IPS-18c (cell line): ENCODE results near the gene VCP.
A peak's percentile ranks its signal among the peaks of the same experiment; 100 is the strongest.

ENCODE experiments used
- H3K4me3 ChIP-seq: 2 replicates; pipeline ENCODE4 v1.7.0; 2013; ENCODE audit warnings: low read depth, mild to moderate bottlenecking, low read length, moderate library complexity; ENCODE audit not compliant: insufficient read depth
- H3K9me3 ChIP-seq: one replicate; pipeline ENCODE4 v1.6.1; 2013; ENCODE audit warnings: mild to moderate bottlenecking, low read length, moderate library complexity; ENCODE audit not compliant: control insufficient read depth, insufficient read depth

The VCP gene

GRCh38 chr9:35072461-35073278 lies at the start of gene VCP:
VCP (minus strand) TSS chr9:35072625; CDS start chr9:35072353, 272 bp downstream.
- no peaks in the 10 kb centered on the region for H3K9me3 ChIP-seq
- H3K4me3 ChIP-seq, result peak within 1 kb of the TSS; percentile 98

- no peaks in the 10 kb centered on the region for H3K9me3 ChIP-seq
- H3K4me3 ChIP-seq, result peak overlapping the region; percentile 76
These were observed 44.6 kb upstream of the VCP start for GRCh38 chr9:35116898-35117551.

GRCh38 chr9:35116539-35116897 lies 44.1 kb upstream of the VCP start:
- H3K4me3 ChIP-seq, result peak overlapping the region; percentile 76
- no peaks in the 10 kb centered on the region for H3K9me3 ChIP-seq

DNA sequence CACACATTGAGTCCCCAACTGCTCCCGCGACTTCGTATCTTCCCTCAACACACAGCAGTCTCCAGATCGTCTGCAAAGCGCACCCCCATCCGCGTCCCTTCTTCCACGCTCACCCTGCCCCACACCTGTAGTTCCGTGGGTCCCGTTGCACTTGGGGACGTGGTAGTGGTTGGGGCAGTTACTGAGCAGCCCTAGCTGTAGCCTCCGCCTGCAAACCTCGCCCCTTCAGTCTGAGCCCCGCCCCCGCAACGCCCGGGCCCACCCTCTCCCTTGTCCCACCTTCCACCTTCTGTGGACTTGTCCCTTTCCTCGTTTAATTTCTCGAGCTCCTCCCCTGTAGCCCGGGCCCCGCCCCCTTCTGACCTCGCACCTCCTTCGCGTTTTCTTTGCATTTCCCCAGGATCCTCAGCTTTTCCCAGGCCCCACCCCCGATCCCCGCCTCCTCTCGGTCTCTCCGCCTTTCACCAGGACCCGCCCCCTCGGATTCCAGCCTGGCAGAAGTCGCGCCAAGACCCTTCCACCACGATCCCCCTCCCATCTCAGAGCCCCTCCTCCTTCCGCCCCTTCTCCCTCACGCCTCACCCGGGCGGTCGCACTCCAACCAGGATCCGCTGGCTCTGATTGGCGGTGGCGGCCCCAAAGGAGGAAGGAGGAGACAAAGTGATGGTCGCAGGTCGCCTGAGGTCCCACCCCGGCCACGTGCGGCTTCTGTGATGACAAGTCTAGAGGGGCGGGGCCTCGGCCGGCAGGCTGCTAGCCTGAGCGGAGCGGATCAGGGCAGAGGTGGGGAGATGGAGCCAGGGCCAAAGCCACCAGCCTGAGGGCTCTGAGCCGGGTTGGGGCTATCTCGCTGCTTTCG lies 43.5 kb upstream of the VCP start, which contains the start of gene ATOSB:
Gene ATOSB (minus strand): TSS at position 183 of the 859 bp plus-strand sequence. CDS start 7,588 bp downstream, outside the sequence.
- H3K9me3 ChIP-seq, result no peaks in the 10 kb centered on the region
- H3K4me3 ChIP-seq, result peak within 1 kb of the TSS; percentile 76

GRCh38 chr9:35114840-35115628 lies 42.6 kb upstream of the VCP start:
- no peaks in the 10 kb centered on the region for H3K9me3 ChIP-seq
- peak overlapping the region; percentile 65 for H3K4me3 ChIP-seq

DNA sequence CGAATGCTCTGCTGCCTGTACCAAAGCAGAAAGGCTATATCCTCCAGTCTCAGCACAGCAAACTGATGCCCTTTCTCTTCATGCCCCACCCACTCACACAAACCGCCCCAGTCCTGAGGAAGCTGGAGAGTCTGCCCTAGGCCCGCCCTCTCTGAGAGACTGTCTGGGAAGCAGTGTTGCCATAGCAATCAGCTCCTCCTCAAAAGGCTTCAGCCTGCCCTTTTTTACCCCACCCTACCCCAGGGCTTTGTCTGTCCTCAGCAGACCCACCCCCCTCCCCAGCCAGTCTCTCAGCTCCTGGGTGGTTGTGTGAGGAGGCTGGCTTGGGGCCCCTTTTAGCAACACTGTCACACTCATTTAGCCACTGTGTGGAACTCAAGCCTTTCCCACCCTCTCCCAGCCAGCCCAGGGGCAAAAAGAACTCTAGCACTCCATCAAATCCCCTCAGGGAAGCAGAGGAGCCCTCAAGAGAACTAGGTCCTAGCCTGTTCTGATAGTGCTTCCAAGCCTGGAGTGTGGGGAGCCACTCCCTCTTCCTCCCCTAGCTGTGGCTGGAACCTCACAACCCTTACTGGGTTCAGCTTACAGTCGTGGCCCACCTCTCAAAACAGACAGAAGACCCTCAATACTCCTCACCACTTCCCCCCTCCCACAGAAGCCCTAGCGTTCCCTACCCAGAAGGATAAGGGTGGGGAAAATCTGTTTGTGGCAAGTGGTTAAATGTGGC lies 41.9 kb upstream of the VCP start:
- H3K9me3 ChIP-seq, result no peaks in the 10 kb centered on the region
- H3K4me3 ChIP-seq, result peak overlapping the region; percentile 65

GRCh38 chr9:35112257-35113020 lies 40.0 kb upstream of the VCP start:
- H3K4me3 ChIP-seq, result no peak overlapping the region; the same call in 1 of the 2 replicates
- H3K9me3 ChIP-seq, result no peaks in the 10 kb centered on the region

DNA sequence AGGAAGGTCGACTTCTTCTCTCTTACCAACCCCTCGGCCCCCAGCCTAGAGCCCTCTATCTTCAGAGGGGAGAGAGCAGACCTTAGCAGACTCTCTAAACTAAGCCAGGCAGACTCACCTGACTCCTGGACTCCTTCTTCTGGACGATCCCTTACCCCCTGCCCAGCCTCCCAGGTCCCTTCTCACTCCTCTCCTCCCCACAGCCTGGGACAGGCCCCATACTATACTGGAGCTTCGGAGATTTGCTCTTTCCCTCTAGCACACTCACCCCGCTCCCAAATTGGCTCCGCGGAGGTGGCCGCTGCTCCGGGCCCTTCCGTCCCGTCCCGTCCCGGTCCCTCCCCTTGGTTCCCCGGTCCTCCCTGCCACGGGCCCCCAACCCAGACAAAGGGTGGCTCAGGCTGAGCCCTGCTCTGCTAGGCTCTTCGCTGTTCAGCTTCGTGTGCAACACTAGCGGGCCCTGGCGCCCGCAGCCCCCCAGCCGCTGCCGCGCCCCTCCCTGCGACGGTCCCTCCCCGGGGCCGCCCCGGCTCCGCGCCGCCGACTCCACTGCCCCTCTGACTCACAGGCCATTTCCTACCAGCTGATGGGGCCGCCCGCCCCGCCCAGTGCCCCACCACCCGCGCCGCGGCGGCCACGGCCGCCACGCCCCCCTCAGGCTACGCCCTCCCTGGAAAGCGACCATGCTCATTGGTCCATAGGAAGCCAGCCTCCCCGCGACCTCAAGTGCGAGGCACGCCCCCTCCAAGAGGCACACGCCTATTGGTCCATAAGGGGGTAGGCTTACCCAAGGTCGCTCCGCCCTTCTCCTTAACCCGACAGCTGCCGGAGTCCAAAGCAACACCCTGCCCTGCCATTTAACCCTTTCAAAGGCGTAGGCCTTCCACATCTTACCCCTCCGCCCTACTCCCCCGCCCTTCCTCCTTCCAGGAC lies 38.8 kb upstream of the VCP start:
- H3K4me3 ChIP-seq, result peak overlapping the region; percentile 72
- H3K9me3 ChIP-seq, result no peaks in the 10 kb centered on the region

DNA sequence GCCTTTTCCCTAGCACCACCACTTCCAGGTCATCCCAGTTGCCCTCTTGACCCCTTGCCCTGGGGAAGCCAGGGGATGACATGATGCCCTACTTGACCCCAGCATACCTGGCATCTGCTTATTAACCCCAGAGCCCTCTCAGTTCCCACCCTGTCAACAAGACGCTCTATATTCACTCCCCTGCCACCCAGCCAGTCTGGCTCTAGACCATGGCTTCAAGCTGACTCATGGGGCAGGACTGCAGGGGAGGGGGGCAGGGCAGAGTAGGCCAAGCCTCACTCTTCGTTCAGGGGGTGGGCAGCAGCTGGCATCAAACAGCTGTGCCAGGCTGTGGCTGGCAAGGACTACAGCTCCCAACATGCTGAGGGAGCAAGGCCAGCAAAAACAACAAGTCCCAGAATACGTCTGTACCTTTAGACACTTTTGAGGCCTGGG lies 37.9 kb upstream of the VCP start:
- no peak overlapping the region for H3K4me3 ChIP-seq
- H3K9me3 ChIP-seq, result no peaks in the 10 kb centered on the region

DNA sequence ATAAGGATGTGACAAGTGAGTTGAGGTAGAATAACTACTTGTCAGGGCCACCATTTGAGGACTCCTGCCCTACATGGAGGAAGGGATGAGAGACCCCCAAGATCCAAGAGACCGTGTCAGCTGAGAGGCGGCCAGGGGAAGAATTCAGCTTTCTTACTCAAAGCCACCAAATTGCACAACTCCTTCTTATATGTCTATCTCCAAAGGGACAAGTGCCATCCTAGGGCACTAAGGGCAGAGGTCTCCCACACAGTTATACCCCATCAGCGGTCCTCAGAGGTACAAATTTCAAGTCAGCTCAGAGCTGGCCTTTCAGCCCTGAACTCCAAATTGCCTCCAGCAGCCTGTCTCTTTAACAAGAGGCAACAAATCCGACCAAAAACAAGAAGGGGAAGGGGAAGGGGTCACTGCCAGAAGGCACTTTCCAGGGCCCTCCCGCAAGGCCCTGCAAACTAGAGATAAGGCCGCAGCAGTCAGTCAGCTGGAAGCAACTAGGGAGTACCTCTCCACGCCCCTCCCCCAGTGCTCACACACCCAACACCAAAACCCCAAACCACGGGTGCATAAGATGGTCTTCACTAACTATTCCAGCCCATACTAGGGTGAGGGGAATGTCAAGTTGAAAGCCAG lies 36.6 kb upstream of the VCP start:
- H3K4me3 ChIP-seq, result no peak overlapping the region
- no peaks in the 10 kb centered on the region for H3K9me3 ChIP-seq

DNA sequence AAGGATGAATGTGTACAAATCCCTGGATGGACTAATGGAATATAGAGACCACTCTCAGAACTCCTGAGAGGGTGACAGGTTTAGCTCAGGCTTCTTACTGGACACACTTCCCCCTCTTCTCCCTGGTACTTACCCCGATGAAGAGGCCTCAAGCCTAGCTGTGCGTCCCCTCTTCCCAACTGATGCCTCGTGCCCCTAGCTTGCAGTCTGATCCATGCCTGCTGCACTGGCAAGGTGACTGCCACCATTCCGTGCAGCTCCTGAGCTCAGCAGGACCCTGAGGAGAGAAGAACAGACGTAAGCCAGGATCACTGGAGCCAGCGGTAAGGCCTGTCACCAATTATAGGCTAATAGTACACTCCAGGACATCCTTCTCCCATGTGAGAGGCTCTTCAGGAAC lies 36.0 kb upstream of the VCP start:
- Histone ChIP-seq H3K9me3 (no peaks in the 10 kb centered on the region), H3K4me3 (no peak overlapping the region)

DNA sequence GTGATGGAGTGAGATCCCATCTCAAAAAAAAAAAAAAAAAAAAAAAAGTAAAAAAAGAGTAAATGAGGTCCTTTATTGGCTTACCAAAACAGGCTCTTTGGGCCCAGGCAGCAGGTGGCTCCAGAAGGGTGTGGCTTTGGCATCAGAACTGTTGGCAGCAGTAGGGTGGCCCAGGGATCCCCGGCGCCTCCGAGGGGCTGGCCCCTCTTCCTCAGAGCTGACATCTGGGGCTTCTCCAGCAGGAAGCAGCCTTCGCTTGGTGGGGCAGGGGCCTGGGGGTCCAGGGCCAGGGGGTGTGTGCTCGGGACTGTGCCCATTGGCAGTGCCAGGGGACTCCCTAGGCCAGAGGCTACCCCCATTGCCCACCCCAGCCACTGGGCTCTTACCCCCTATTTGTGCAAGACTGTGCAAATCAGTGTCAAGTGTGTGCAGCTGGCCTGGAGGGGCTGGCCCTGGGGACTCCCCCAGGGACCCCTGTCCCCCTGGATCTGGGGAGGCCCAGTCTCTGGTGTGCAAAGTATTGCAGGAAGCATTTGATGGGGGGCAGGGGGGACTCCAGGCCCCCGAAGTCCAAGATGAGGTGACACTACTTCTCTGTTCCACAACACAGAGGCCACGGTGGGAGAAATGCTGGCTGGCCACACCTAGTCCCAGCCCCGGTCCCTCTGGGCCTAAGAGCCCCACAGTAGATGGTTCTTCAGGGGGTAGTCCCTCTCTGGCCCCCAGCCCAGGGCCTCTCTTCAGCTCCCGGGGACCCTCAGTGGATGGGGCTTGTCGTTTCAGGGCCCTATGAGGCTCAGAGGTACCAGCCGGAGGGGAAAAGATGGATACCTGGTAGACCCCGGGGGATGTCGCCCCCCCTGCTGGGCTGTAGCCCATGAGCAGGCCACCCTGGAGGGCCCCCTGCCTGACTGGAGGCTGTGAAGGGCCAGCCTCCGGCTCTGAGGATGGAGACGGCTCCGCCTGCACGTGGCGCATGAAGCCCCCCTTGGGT lies 35.2 kb upstream of the VCP start:
- no peaks in the 10 kb centered on the region for H3K9me3 ChIP-seq
- no peak overlapping the region for H3K4me3 ChIP-seq

- H3K9me3 ChIP-seq, result no peaks in the 10 kb centered on the region
These were observed 33.9 kb upstream of the VCP start for GRCh38 chr9:35106343-35106730.

More at GRCh38 chr9:35106343-35106730, 33.9 kb upstream of the VCP start:
- H3K4me3 ChIP-seq, result no peak overlapping the region
